Activated CD8-positive, alpha-beta memory T cell treated with anti-CD3 and anti-CD28 coated beads for 24 hours (primary cell): Measurements from ENCODE around the gene KDM4C.
"Not testable (repeated sequence)": the region's sequence is repeated elsewhere in the genome, so short reads cannot be mapped to it uniquely, and the experiment has no call there.

Experiments used
- DNase-seq: peaks from one replicate; pipeline ENCODE4 v3.0.0-alpha.2; 2020

The KDM4C gene

DNA sequence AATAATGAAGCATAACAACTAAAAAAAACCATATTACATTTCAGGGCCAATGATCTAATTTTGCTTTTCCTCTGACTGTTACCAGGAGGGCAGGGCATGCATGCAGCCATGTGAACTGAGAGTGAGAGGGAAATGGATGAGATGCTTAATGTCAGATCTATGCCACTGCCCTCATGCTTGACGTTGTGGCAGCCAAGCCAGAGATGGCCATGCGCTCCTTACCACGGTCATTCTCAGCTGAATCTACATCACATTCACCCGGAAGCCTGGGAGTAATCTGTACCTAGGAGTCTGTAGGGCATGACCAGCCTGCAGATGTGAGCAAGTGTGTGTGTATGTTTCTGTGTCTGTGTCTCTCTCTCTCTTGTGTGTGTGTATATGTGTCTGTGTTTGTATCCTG lies 183.7 kb downstream of the KDM4C start:
- DNase-seq = no peak

DNA sequence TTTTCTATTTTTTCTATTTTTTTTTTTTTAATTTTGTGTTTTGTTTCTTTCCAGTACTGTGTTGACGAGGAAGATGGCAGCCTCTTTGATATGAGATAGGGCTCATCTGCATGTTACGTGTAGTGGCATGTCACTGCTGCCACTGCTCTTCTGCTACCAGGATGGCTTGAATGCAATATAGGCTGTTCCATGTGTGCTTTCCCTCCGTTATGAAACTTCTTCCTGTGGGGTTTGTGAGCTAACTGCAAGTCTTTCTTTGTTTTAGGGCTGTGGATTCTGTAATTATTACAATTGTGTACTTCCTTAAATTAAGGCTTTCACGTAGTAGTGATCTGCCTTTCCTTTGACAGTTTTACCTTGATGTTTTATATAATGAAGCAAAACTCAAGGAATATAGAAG lies 184.6 kb downstream of the KDM4C start:
- DNase-seq = no peak

DNA sequence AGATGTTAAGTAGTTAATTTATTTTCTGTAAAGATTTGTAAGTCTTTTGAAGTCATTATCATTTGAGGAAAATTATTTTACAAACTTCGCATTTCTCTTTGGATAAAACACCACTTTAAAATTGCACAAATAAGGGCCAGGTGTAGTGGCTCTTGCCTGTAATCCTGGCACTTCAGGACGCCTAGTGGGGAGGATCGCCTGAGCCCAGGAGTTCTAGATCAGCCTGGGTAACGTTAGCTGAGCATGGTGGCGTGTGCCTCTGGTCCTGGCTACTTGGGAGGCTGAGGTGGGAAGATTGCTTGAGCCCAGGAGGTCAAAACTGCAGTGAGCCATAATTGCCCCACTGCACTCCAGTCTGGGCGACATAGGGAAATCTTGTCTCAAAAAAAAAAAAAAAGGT lies 185.5 kb downstream of the KDM4C start:
- DNase-seq = no peak

DNA sequence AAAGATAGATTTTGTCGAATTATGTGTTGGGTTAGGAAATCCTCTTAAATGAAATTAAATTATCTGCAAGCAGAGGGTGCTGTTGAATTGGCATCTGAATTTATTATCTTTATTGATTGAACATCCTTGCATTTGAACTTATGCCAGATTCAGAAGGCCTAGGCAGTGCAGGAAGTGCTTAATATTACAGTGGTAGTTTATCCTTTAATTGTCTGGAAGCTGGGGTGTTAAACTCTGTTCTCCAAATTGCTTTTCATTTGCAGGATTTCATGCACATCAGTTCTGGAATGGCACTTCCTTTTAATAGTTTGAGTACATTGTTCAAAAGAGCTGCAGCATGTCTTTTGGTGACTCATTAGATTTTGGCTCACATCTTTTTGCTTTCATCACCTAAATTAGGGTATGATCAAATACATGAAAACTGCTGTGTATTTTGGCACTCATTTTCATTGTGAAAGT lies 186.3 kb downstream of the KDM4C start:
- no peak for DNase-seq

DNA sequence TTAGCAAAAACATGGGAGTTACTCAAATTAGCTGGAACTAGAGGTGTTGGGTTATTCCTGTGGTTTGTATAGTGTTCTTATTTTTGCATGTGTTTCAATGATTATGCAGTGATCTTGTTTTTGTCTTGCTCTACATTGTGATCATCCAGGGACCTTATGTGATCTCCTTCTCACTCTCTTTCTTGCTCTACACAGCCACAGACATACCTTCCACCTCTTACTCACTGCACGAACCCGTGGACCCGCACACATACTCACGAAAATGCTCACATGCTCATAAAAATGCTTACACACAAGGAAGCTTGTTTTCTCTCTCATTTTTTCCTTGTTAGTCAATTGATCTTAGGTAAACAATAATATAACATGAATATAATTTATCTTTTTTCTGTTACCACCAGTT lies 187.1 kb downstream of the KDM4C start:
- DNase-seq = no peak

DNA sequence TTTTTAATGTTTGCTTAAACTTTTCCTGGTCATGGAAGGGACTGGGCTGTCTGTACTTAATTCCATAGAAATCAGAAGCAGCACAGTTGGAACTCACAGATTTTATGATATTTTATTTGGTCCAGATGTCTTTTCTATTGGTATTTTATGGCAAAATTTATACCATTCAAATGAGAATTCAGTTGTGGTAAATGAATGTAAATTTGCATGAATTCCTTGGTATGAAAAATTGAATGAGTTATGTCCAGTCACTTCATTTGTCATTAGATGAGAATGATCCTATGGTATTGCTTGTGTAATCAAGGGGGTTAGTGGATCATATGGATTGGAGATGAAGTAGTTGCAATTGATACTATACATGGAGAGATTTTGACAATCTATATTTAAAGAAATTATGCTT lies 188.0 kb downstream of the KDM4C start:
- DNase-seq = no peak

DNA sequence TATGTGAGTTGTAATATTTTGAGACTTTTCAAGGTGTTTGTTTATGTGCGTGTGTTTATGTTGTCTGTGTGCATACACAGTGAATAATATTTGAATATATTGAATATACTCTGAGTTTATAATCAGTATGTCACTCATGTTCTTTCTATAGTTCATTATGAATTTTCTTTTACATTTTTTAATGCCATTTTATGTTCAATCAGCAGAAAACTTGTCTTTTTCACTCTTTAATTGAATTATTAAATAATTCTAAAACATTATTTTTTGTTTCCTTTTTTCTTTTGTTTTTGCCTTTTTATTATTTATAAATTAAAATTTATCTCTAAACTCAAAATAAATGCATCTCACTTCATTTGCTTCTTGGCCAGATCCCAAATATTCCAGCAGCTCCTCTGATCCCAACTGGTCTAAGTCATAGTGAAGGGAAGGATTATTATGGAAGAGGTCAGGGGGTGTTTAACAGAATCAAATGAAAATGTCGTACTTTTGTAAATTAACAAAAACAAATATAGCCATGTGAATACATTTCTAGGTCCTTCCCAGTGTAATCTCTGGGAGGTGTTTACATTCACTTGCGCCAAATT lies 188.9 kb downstream of the KDM4C start:
- DNase-seq = no peak

DNA sequence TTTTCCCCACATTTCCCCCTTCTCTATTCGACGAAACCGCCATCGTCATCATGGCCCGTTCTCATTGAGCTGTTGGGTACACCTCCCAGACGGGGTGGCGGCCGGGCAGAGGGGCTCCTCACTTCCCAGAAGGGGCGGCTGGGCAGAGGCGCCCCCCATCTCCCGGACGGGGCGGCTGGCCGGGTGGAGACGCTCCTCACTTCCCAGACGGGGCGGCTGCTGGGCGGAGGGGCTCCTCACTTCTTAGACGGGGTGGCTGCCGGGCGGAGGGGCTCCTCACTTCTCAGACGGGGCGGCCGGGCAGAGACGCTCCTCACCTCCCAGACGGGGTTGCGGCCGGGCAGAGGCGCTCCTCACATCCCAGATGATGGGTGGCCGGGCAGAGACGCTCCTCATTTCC lies 191.1 kb downstream of the KDM4C start:
- DNase-seq = not testable (repeated sequence)

DNA sequence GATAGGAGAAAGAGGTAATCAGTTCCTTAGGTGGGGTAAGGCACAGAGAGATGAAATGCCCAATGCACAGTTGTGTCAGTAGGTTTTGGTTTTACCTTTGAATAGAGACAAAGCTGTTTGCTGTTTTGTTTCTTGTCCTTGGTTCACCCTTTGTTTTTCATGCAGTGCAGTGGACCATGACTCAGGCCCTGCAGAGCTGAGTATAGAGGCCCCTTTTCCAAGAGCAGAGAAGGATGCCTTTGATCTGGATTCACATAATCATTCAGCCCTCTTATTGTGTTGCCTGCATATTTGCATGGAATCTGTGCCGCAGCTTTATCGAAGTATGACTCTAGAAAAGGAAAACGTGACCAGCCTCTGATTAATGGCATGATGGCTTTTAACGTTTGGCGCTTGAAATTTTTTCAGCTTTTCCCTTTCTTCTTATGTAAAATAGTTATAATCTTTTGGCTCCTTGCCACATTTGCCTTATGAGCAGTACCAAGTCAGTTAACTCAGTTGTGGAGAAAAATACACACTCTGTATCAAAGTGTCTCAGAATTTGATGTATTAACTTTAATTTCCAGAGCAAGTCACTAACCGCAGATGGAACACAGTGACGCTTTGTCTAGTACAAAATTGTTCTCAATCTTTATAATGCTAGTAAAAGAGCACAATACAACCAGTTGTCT lies 197.6 kb downstream of the KDM4C start:
- no peak for DNase-seq

DNA sequence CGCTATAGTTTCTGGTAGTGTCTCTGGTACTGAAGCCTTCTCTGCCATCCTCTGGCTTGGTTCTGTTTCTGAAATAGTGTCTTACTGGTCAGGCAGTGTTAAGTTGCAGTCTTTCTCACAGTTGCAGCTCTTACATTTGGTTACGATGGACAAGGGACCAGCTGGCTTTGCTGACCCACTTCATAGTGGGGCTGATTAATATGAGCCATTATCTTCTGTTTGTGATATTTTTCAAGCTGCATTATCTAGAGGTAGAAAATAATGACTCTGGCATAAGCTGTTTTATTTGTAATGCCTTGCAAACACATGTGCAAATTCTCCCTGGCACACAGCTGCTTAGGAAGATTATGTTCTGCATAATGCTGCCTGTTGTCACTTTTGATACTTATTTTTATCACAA lies 199.1 kb downstream of the KDM4C start:
- DNase-seq = no peak

DNA sequence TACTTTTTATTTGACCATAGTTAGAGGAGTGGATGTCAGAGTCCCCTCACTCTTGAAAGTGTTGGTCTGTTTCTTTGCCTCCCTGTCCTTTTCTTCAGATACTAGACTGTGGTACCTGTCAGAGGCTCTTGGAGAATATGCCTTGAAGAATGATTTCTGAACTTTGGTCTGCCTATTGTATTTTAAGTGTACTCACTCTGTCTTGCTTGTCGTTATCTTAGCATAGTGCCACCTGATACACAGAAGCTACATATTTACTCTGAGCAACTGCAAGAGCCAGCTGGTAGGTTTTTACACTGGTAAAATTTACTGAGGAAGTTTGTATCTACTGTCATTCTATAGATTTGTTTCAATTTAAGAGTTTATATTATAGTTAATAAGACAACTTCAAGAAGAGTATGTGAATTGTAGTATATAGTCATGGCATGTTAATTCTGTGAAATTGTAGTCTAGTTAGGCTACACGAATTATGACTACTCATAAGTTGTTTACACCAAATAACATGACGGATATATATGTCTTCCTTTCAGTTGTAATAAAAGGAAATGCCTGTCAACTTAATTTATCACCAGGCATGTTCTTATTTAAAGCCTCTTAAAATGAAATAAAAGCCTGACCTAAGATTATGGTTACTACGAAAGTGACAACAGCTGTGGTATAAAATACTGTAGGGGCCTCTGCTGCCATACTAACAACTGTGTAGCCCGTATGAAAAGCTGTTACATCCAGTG lies 201.7 kb downstream of the KDM4C start:
- no peak for DNase-seq

DNA sequence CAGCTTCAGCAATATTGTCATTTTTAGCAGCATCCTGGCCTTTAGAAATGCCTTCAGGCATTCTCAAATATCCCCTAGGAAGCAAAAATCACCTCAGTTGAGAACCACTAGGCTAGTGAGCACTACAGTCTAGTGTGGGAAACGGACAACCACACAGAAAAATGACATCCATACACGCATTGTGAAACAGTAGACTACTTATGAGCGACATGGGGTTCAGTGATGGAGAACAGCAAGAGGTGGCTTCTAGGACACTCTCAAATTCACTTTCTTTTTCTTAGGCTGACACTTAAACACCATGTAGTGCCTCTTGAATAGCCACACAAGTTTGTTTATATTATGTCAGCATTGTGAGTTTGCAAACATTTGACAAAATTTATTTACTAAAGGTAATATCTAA lies 203.0 kb downstream of the KDM4C start:
- DNase-seq = no peak

DNA sequence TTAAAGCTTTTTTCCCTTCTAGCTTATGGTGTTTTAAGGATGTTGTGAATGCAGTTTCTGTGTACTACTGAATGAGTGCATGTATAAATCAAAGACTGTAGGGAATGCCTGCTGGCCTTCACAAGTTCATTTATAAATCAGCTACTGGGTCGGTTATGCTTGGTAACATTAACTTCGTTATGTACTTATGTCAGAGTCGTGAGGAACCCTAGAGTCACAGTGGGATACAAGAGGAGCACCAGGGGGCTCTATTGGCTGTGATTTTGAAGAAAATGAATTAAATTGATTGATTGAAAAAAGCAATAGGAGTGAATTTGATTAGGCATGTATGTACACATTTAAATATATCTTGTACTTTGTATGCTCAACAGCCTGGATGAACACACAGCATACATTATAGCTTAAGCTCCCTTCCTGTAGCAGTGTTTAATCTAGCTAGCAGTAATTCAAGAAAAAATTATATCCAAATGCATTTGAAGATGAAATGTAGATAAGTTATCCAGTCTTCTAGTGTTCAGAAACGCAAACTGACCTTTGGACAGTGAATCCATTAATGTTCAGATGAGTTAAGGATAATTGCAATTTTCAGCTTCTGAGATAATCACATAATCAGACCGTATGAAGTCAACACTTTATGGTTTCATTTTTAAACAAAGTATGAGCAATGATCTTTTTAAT lies 204.2 kb downstream of the KDM4C start:
- DNase-seq = no peak

DNA sequence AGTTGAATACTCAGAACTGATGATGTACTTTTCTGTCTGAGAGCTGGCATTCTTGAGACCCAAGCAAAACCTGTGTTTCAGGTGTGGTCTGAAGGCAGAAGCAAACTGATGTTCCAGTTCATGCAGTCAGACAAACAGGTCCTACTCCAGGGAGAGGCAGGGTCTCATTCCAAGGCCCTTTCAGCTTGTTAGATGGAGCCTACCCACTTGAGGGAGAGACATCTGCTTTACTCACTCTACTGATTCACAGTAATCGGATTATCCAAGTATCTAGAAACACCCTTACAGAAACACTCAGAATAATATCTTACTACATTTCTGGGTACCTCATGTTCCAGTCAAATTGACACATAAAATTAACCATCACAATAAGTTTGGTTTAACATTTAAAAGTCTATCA lies 207.8 kb downstream of the KDM4C start:
- DNase-seq = no peak

DNA sequence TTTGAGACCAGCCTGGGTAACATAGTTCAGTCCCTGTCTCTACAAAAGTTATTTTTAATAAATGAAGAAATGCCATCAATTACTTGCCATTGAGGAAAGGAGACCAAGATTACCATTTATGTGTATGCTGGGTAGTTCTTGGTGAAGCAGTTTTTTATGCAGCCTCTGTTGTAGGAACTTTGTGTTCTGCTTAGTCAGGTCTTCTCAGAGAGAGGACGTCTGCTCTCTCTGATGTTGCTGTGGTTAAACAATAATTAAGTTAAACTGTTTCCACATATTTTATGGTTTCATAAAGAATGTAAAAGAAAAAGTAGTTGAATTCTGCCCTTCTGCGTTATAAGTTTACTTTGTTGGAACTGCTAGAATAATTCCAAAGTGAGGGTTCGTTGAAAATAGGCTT lies 210.5 kb downstream of the KDM4C start:
- DNase-seq = no peak

DNA sequence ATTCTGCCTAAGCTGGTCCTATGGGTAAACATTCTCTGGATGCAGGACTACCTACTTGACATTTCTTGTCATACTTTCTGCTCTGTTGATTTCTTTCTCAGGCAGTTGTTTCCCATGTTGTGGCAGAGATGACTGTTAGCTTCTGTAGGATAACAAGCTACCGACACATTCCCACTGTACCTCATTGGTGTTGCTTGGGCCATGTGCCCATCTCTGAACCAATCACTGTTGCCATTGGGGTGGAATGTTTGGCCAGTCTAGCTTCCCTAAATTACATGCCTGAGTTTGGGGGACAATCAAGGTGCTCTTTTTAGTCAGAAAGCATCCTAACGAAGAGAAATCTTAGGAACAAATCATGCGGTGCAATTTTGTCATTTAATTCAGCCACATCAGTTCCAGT lies 212.0 kb downstream of the KDM4C start:
- DNase-seq = no peak

DNA sequence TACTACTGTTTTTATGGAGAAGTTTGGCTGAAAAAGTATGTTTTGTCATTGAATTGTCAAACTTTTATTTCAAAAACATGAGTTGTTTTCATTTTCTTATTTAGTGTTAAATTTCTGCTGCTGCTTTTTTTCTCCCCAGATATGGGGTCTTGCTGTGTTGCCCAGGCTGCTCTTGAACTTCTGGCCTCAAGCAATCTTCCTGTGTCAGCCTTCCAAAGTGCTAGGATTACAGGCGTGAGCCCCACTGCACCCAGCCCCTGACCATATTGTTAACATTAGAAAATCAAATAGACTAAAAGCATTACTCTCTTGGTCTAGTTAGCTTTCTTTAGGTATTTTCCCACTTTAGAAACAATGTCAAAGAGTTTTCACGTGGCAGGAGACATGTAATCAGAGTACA lies 215.3 kb downstream of the KDM4C start:
- no peak for DNase-seq

DNA sequence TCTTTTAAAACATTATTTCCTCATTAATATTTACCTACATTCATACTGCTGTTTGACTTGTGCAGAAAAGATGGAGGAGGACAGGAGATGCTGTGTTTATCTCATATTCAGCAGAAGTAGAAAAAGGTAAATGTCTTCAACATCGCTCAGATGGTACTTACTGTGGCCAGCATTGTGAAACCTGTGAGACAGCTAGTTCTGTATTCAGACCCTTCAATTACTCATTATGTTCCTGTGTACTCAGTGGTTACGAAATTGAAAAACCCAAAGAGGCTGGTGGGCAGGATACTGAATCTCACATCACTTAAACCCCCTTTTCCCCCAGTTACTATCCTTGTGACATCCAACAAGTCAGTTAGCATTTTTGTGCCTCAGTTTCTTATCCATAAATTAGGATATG lies 216.0 kb downstream of the KDM4C start:
- DNase-seq = no peak

DNA sequence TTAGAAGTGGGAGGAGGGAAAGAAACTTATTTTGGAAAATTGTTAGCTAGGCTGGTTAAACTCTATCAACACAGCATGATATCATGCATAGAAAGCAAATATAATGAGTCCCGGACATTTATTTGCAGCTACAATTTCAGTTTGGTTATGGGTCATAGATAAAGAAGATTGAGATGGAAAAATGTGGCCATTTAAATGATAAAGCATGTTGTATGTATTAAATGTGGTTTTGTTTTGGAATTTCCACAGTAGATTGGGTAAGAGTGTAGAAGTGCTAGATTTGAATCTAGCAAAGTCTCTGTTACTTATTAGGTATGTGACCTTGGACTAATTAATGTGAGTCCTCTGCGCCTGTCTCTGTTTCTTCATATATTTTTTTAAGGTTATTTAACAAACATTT lies 217.4 kb downstream of the KDM4C start:
- DNase-seq = no peak

DNA sequence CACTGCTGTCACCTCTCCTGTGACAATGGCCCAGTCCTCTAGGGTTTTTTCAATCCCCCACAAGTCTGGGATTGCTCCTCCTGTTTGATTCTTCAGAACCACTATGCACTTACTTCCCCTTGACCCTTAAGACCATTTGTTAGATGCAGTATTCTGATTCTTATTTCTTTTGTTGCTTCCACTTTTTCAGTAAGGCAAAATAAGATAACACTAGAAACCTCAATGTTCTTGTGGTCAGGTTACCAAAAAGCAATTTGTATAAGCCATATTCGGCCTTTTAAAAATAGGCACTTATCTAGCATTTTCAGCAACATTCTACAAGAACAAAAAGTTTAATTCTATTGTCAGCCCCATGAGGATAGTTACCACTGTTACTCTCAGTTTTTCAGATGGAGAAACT lies 220.0 kb downstream of the KDM4C start:
- no peak for DNase-seq

DNA sequence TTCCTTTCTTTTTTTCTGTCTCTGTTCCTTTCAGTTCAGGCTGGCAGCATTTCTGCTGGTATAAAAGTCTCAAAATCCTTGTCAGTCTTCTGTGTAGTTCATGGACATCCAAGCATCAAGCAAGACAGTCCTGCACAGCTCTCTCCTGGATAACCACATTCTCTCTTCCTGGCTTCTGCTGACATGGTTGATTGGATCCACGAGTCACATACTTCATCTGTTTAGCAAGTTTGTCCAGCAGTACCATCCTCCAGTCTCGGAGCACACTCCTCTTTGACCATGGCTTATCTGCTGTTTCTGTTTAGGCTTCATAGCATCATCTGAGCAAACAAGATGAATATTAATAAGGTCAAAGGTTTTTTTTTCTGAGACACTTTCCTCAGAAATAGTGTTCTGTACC lies 220.8 kb downstream of the KDM4C start:
- DNase-seq = no peak

DNA sequence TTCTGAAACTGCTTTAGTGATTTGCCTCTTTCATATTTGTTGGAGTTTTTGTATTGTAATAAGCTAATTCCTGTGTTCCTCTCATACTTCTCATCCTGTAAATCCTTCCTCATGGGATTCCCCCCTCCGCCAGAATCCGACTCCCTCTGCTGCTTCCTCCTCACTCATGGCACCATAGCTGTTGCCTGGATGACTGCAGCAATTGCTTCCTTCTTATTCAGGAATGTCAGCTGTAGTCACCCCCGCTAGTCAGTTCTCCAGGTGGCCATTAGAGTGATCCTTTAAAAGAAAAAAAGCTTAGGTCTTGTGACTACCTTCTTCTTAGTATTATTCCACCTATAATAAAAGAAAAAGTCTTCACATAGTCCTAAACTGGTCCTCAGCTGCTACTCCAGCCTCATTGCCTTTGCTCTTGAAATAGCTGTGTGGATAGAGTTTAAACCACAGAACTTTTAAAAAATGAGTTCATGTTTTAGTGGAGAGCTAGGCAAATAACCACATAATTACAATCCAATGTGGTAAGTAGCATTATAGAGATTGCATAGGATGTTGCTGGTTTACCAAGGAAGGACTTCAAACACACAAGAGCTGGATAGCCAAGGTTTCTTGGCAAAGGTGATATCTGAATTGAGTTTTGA lies 227.3 kb downstream of the KDM4C start:
- no peak for DNase-seq

DNA sequence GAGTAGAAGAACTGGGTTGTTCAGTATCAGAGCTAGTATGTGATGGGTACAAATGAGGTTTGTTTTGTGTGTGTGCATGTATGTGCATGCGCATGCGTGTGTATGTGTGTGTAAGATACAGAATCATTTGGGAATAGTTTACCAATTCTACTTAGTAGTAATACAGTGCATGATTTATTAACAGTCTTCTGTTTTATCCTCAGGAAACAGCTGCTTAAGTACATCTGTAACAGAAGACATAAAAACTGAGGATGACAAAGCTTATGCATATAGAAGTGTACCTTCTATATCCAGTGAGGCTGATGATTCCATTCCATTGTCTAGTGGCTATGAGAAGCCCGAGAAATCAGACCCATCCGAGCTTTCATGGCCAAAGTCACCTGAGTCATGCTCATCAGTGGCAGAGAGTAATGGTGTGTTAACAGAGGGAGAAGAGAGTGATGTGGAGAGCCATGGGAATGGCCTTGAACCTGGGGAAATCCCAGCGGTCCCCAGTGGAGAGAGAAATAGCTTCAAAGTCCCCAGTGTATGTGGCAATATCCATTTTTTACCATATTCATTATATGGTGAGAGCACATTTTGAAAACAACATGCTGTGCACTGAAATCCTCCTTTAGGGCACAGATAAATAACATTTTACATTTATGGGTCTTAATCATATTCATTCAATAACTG lies 228.5 kb downstream of the KDM4C start:
- no peak for DNase-seq
